GM21367 (cell line): Measurements from ENCODE around the gene KAT7.
"Not testable (repeated sequence)": the region's sequence is repeated elsewhere in the genome, so short reads cannot be mapped to it uniquely, and the experiment has no call there.

Source experiments
- ATAC-seq: cut with Tn5 transposase; IDR thresholded peaks from one replicate; pipeline ENCODE4 v1.9.1; 2021; ENCODE audit not compliant: unreplicated experiment

KAT7 gene

DNA sequence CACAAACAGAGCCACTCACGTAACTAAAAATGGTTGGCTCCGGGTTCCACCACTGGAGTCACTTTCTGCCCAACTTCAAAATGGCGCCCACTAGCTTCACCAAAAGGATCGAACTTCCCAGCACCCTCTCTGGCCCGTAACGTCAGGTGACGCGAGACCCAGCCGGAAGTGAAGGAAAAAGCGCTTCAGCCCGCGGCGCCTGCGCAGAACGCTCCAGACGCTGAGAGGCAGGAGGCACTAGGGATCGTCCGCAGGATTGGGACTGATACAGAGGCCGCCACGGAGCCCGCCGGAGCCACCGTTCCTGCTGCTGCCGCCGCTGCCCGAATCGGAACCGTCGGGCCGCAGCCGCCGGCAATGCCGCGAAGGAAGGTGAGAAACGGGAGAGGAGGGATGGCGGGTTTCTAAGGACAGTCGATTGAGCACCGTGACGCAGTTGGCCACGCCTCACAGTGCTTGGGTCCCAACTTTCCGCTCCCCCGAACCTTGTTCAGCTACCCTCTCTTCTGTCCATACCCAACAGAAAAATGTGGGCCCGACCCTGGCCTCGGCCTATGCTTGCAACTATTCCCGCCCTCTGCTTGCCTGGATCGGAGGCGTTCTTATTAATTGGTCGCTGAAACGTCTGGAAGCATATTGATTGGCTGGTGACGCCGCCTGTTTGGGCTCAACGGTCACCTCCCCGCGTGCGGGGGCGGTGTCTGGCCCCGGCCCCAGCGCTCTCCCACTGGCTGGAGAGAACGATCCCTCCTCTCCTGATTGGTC, at the start of gene KAT7:
KAT7 (plus strand) TSS at position 204 of the 765 bp plus-strand sequence; CDS start at position 358, 154 bp downstream.
- peak; percentile 46 for ATAC-seq

DNA sequence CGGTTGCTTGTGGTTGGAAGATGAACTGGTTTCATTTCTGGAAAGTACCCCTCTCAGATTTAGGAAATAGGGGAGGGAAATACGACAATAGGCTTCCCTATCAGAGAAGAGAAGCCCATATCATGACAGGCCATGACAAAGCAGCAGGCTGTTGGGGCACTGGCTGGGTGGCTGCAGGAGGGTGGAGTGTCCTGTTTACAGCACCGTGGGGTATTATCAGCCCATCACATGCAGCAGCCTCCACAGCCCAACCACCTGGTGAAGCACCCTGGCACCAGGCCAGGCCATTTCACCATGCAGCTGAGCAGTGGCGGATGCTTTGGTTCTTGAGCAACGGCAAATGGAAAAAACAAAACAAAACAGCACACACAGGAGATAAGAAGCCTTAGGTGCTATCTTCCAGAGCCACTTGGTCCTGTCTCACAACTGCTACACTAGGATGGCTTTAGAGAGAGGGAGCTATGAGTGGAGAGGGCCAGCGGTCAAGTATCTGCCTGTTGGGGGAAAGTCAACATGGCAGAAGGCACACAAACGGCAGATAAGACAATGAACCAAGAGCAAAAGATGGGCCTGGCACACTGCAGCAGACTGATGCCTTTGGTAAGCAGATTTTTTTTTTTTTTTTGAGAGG, 48.7 kb upstream of the KAT7 start:
- no peak for ATAC-seq

DNA sequence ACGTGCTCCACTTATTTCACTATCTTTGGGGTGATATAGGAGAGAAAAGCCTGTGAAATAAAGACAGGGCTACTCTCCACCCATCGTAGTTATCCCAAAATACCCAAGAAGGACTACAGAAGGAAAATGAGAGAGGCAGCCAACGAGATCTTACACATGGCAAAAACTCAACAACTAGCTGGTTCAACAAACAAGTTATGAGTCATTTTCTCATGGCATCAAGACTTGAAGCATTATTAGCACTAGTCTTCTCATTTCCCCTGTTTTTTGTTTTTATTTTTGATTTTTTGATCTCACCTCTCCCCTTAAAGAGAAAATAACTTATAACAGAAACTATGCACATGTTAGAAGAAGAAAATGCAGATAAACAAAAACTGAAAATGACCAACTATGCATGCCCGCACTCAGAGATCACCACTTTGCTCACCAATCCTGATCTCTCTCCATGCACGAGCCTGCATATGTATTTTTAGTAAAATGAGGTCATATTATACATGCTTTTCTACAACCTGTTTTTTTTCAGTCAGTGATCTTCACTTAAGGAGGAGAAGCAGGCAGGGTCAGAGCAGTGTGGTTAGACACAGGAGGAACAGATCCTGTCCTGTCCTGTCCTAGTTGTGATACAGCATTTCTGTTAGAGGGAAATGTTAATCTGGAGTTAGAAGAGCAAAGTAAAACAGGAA, 47.3 kb upstream of the KAT7 start:
- no peak for ATAC-seq

DNA sequence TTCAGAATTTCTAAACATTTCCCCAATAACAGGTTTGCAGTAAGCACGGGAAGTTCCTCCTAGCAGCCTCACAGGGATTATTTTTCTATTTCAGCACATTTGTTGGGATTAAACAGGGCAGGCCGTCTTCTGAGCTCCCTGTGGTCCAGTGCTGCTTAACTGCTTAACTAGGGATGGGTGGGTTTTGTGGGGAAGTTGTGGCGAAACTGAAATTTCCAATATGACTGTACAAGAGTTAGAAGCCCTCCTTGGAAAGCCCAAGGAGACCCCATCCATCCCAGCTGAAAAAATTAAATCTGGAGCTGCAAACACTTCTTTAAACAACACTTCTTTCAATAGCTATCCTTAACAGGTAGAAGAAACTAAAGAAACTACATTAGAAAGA, 46.8 kb upstream of the KAT7 start:
- ATAC-seq, result no peak

DNA sequence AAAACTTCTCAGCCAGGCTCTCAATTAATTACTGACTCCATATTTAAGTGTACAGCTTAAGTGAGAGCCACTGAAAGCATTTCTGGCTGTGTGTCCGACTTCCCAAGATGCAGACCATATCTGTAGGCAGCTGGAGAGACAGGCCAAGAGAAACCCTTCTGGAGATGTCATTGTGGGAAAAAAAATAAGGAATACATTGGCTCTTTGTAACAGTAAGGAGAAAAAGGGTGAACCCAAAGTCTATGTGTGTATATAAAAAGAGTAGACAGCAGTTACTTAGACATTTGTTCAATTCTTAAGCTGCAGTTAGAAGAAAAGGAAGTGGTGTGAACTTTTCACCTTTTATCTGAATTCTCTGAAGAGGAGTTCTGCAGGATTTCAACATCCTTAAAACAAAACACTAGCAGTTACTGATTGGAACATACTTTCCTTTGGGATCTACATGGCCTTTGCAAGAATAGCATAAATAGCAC, 46.3 kb upstream of the KAT7 start:
- no peak for ATAC-seq

DNA sequence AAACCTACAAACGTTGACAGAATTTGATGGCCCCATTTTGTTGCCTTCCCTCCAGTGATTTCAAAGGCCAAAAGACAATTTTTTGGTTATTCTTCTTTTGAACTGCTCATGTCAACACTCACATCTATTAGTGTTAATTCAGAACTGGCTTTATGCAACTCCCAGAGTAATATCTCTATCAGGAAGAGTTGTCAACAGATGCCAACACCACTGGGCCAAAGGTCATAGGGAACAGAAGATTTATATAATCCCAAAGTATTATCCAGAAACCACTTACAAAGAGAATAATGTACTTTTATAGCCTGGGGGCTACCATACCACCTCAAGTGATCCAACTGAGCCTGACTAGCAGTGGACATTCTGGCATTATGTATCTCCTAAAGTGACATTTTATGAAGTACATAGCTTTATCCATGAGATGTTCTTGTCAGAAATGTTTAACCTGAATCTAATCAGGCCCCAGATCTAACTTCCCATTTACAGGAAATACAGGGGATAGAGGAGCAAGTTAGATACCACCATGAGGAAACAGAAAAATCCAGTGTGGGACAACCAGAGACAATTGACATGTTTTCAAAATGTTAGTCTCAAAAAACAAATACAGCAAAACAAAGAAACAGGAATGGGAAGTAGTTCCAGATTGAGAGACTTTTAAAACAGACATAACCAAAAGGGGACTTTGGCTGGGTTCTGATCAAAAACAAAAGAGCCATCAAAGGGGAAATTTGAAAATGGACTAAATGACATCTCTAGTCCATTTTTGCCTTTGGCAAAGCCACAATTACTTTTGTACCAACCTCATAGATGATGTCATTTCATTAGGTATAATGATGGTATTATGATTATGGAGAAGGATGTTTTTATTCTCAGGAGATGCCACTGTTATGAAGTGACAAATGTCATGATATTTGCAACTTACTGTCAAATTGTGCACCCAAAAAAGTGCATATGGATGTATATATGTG, 43.0 kb upstream of the KAT7 start:
- no peak for ATAC-seq

DNA sequence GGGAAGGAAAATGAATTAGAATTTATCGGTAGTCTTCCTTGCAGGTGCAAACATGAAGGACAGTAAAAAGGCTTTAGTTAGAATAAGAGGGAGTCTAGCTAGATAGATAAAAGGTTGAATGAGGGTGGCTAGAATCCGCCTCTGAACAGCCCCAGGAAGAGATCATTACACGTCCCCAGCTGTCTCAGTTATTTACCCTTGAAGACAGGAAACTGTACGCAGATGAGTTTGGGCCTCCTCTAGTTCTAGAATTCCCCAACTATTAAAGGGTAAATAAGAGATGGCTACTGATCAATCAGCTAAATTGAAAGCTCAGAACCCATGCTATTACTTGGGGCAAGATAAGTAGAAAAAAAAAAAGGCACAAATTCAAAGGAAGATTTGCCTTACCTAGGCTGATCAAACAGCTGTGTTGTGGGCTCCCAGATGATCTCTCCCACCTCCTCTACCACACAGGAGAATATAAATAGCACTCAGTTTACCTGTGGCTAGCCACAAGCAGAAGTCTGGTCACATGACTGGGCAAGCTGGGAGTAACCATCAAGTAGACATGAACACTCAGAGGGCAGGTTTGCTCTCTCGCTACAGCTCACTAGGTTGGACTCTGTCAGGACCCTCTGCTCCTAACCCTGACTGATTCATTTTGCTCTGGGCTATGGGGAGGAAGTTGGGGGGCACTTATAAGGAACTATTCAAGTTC, 41.5 kb upstream of the KAT7 start:
- no peak for ATAC-seq

DNA sequence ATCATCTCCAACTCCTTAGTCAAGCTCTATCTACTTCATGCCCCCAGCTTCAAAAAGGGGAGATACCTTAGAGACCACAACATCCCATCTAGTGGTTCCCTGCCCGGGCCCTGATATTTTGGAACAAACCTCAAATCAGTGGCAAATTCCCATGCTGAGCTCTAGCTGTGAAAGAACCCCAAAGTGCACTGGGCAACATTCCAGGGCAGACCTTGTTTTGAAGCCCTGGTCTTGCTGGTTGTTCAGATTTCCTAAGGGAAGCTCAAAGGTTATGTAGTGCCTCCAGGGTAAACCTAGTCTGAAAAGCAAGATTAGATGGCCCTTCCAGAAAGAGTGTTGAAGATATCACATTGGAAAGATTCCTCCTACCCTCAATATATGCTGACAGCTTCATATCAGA, 40.8 kb upstream of the KAT7 start:
- ATAC-seq, result no peak

DNA sequence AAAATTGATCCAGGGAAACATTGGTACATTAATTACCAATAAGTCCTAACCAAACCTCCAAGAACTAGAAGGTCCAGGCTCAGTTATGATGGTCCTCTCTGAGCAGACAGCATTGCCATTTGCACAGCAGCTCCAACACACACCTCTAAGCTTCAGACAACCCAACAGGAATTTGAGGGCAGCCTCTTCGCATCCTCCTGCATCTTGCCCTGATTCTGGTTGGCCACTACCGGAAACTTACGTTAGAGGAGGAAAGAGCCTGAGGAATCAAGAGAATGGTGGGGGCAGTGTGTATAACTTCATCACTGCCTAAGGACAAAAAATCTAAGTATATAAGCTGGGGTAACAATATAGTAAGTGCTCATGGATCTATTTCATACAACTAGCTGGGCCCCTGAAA, 40.3 kb upstream of the KAT7 start:
- no peak for ATAC-seq

DNA sequence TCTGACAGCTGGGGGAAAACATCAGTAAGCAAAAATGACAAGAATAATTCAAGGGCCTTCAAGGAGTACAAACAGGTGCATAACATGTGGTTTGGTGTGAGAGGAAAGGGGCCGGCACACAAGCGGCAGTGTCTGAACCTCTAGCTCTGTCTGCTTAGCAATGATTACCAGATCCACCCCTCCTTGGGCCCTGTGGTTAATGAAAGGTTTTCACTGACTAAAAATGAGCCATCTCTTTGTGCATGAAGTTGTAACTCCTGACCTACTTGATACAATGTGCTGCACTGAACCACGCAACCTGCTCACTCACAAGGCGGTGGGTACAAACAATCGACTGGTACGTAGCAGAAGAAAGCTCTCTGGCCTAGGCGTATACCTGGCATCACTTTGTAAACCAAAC, 39.7 kb upstream of the KAT7 start:
- peak; percentile 60 for ATAC-seq

DNA sequence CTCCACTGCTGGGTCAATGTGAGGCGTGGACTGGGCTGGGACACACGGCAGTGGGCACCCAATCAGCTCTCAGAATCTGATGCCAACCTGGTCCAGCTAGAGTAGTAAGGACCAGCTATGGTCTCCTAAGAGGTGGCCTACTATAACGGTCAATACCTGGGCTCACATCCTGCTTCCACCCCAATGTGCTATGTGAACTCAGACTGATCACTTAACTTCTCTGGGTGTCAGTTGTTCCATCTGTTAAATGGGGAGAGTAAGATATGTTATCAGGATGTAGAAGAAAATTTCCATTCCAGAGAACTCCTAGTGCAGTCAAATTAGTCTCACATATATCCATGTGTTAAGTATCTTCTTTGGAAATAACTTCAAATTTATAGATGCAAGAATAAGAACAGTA, 38.8 kb upstream of the KAT7 start:
- no peak for ATAC-seq

DNA sequence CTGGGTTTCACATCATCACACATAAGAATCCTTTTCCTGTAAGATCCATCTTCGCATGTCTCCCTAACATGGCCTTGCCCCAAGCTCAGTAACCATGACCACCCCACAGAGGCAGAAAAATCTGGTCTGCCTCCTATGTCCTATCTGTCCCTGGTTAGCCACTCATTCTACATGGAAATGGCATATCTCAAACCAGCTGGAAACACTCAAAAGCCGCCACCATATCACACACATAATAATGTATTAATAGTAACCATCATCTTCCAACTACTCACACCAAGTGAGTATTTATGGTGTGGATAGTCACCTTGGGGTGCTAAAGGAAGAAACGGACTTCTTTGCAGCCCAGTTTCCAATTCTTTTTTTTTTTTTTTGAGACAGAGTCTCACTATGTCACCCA, 36.0 kb upstream of the KAT7 start:
- ATAC-seq, result no peak

DNA sequence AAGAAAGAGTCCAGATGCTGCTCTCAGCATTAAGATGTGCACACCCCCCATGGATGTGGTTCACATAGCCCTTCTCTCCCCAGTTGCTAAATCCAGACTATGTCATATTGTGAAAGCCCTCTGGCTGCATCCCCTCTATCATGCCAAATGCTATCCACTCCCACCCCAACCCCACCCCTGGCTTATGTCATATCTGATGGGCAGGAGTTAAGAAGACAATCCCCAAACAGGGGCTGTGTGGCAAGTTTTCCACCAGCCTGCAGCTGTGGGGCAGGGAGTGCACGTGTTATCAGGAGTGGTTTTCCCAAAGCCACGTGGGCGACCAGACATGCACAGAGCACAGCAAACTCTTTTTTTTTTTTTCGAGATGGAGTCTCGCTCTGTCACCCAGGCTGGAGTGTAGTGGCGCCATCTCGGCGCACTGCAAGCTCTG, 34.5 kb upstream of the KAT7 start:
- ATAC-seq, result no peak

DNA sequence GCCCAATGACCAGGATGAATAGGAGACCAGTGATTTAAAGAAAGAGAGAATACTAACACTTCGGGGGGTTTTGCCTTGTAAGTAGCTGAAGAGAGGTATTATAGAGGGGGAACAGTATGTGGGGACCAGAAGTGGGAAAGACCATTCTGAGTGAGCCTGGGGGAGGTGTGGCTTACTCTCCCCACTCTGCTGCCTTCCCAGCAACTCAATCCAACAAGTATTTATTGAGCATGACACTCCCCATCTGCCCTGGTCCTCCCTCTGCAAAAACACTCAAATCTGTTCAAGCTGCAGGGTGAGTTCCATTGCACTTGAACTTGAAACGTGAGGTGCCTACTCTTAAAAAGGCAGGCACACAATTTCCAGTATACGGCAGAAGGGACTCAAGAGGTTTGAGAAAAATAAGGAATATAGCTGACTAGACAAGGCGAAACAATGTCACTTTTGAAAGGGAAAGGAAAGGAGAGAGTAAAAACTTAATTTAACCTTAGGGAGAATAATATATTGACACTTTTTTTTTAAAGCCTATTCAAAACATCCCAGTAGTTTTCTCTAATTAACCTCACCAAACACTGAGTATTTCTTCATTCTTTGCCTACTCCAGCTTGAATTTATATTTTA, 32.7 kb upstream of the KAT7 start:
- ATAC-seq, result no peak

DNA sequence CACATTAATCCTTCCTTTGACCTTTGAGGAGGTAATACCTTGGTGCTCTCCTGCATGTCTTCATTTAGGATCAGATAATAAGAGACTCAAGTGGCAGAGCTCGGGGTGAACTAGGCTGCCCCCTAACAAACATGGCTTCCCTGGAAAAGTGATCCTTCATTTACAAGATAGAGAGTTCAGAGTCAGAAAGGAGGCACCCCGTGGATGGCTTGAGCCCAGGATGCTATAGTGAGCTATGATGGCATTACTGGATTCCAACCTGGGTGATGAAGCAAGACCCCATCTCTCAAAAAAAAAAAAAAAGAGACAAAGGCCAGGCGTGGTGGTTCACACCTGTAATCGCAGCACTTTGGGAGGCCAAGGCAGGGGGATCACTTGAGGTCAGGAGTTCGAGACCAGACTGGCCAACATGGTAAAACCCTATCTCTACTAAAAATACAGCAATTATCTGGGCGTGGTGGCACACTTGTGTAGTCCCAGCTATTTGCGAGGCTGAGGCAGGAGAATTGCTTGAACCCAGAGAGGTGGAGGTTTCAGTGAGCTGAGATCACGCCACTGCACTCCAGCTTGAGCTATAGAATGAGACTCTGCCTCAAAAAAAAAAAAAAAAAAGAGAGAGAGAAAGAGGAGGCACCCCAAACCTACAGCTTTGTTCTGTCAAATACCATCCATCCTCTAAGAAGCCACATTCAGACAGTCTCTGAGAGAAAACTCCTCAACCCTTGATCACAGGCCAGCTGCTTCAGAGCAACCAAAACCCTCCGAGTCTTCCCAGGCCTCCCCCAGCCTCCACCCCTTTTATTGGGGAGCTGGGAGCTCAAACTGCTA, 31.9 kb upstream of the KAT7 start:
- ATAC-seq, result no peak

DNA sequence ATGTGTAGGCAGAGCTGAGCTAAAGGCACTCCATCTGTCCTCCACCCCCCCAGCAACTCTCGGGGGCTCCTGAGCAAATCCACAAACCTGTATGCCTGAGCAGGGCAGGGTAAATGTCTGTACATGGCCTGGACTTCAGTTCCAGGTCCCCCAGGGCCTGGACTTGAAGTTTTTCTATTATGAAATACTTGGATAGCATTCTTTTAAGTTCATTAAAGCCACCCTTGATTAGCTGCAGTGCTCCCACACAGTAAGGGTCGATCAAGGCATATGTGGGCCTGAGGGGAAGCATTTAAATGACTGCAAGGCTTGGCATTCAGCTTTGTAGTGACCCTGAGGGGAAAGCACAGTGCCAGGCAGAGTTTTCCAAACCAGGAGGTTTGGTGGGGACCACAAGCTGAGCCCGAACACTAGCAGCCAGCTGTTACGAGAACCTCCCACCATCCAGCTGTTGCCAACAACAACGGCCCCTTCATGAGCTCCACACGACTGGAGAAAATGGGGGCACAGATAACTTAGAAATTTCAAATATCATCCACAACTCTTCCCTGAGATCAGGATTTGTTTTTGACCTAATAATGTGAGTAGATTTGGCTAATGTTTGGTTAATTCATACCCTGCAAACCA, 31.2 kb upstream of the KAT7 start:
- no peak for ATAC-seq

DNA sequence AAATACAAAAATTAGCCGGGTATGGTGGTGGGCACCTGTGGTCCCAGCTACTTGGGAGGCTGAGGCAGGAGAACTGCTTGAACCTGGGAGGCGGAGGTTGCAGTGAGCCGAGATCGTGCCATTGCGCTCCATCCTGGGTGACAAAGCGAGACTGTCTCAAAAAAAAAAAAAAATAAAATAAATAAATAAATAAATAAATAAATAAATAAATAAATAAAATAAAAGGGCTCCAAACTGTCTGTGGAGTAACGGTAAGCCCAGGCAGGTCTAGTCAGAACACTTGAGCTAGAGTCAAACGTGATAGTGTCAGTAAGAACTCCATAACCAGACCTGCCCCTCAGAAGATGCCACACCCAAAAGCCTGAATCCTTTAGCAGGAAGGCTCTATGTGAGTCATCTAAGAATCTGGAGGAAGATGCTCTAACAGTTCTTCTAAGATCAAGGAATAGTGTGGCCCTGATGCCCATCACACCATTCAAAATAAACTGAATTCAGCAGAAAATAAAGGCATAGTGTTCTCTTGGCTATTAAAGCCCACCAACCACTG, 29.9 kb upstream of the KAT7 start:
- ATAC-seq, result not testable (repeated sequence)

DNA sequence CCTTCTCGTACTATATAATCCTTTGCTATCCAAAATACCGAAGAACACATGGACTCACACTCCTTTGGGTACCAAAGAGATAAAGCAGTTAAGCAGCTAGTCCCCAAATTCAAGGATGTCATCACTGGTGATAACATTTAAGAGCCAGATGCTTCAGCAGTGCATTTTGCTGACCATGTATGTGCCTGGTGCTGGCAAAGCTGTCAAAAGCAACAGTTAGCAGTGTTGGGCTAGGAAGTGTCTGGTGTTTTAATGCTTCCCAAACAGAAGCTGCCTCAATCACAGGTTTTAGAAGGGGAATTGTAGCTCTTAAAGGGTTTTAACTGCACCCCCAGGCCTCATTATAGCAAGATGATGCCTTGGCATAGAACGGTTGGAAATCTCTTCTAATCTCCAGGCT, 29.3 kb upstream of the KAT7 start:
- ATAC-seq, result no peak
